ENCODE data around the gene BRSK2.

Gene BRSK2

GRCh38 chr11:1469911-1470680 lies 80.4 kb downstream of the BRSK2 start:
- no peak for DNase-seq

DNA sequence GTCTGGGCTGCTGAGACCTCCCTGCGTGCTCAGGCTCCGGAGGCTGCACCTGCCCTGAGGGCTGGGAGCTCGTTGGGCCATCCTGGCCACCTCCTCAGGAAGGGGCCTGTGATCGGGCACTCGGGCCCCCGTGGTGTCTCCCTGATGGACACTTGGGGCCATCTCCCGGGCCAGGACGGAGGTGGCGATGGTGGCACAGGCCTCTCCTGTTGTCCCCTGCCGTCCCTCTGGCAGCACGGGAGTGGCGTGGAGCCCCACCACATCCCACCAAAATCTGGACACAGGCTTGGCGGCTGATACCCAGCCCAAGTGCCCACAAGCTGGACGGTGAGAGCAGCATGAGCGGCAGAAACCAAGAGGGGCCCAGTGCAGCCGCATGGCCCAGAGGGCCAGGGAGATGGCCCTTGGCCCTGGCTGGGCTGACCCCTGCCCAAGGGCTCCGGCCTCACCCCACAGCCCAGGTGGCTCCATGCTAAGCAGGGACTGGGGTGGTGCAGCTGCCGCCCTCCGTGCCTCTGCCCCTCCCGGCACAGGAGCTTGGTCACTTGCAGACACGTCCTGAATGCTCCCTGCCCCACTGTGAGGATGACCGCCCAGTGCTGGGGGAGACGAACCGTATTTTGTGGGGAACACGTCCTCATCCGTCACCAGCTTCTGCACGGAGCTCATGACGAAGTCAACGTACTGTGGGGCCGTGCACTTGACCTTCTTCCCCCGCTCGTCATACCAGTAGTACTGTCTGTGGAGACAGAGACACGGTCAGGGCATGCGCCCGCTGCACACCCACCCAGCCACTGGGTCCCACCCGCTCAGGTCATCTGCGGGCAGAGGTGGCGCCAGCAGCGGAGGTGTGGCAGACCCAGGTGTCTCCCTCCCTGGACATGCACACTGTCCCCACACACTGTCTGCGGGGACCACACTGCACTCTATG lies 81.2 kb downstream of the BRSK2 start:
- no peak for DNase-seq

DNA sequence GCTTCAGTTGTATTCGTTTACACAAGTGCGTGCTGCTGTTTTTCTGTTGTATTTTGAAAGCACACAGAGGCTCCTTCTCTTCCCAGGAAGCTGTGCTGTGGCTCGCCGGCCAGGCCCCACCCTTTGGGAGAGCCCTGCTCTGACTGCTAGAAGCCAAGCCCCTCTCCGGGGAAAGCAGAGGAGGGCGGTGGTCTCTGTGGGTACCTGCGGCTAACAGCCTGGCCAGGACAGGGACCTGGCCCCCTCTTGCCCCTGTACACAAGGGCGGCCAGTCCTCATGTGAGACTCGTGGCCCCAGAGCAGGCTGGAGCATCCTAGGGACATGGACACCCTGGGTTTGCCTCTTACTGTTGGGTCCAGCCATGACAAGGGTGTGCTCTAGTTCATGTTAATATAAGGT lies 82.0 kb downstream of the BRSK2 start:
- DNase-seq = no peak

DNA sequence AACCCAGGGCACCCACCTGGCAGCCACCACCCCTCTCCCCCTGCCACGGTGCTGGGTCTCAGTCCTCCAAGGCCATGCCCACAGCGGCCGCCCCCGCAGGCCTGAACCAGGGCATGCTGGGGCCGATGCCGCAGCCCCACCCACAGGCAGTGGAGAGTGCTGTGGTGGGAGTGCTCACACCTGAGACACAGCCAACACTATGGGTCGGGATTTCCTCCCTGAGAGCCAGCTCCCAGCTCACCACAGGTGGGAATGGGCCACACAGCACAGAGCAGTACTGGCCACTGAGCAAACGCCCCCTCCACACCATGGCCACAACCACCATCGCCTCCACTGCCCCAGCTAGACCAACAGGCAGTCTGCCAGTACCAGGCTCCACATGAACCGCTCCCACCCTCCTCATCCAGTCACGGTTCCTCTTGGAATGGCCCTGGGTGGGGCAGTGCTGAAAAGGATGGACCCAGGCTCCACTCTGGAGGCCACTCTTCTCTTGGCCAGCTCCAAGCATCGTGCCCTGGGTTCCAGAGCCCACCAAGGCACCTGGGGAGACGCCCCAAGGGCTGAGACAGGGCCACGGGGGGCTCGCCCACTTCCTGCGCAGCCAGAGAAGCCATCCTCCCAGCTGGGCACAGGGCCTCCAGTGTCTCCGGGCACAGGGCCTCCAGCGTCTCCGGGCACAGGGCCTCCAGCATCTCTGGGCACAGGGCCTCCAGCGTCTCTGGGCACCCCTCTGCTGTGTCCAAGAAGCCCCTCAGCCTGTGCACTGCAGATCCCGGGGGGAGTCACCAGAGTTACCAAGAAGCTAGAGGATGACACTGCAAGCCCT lies 82.7 kb downstream of the BRSK2 start:
- DNase-seq = no peak

DNA sequence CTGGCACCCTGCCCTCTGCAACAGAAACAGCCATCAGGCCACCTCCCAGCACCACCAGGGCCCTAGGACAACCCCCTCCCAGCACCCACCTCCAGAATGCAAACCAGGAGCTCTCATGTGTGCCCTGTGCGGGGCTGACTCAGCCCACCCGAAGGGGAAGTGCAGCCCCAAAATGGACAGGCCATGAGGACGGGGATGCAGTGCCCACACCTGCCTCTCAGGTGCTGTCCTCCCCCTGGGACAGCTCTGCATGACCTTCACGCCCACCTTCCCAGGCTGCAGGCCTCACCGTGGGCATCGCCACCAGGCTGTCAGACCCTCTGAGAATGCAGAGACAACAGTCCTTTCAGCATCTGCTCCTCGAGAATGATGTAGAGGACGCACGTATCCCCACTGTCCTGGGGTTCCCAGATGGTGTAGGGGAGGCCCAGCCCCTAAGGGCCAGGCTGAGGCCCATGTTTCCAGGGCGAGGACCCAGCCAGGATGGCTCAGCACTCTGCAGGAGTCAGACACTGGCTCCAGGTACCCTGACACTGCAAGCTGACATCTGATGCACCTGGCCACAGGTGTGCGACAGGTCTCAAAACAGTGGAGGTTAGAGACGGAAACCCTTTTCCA lies 83.4 kb downstream of the BRSK2 start:
- DNase-seq = no peak

GRCh38 chr11:1473786-1474185 lies 84.1 kb downstream of the BRSK2 start:
- no peak for DNase-seq

DNA sequence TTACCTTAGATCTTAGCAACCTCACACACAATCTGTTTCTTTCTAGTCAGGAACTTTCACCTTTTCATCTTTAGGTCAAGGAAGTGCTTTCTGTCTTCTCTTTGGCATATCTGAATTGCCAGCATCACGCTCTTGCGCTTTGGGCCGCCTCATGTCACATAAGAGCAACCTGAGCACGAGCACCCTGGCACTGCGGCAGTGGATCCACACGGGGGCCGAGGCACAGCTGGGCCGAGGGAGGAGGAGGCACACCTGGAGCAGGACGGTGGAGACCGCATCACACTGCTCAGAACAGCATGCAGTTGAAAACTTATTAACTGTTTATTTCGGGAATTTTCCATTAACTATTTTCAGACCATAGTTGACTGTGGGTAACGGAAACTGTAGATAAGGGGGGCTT lies 86.1 kb downstream of the BRSK2 start:
- DNase-seq = no peak

DNA sequence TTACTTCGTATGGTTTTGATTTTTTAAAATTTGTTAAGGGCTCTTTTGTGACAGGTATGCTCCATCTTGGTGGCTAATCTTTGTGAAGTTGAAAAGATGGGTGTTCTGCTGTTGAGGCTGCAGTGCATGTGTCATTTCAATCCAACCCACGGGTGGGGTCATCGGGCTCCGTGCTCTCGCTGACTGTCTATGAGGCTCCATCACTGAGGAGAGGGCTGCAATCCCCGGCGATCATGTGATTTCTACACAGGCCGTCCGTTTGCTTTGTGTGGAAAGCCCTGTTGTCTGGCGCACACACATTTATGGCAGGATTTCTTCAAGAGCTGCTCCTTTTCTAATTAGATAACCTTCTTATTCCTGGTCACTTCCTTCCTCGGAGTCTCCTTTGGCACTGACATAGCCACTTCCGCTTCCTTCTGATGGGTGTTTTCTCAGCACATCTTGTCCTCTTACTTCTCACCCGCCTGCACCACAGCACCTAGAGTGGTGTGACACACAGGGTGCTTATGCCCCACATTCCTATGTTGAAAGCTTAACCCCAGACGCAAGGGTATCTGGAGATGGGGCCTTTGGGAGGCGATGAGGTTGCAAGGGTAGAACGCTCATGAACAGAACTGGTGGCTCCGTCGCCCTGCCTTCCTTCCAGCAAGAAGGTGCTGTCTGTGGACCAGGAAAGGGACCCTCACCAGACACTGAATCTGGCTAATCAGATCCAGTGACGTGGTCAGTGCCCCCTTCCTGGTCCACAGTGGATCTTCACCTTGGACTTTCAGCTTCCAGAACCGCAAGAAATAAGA lies 87.4 kb downstream of the BRSK2 start:
- DNase-seq = no peak

- DNase-seq = no peak
Observed at GRCh38 chr11:1478011-1478410, 88.3 kb downstream of the BRSK2 start.

GRCh38 chr11:1478544-1478943 lies 88.8 kb downstream of the BRSK2 start:
- no peak for DNase-seq

DNA sequence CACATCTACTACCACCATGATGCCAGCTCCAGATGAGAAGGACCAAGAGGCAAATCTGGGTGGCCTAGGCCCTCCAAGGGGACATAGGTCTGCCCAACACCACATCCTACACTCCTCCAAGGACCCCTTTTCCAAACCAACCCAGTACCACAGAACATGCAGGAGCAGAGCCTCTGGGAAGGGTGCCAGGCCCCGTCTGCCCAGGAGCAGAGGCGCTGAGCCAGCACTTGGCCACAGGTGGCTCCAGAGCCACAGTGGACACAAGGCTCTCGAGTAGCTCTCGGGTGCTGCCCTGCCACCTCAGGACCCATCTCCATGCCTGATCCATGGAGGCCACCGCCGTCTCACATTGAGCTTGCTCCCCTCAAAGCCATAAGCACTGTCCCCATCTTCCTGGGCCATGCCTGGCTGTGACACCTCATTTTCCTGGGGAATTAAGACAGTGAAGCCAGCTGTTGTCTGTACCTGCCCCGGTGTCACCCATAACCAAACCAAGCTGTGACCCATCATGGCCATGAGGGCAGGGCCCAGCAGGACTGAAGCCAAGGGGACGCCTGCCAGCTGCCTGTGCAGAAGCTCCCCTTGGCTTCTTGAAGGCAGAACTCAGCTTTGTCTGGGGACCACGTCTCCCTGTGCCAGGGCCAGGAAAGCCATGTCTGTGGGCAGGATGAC lies 89.4 kb downstream of the BRSK2 start:
- no peak for DNase-seq

GRCh38 chr11:1479678-1480118 lies 90.0 kb downstream of the BRSK2 start:
- DNase-seq = no peak

DNA sequence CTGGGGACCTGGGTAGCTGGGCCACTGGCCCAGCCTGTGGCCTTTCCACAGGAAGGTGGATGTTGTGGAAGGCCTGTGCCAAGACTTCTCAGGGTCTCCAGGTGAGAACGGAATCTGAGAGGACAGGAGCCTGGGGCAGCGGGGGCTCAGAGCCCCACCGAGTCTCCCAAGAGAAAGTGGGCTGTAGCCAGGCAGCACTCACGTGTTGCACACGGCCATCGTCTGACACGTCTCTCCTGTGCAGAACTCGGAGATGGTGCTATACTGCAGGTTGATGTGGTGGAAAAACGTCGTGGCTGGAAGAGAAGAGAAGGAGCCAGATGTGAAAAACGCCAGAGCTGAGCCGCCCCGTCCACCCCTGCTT lies 90.4 kb downstream of the BRSK2 start:
- DNase-seq = no peak

DNA sequence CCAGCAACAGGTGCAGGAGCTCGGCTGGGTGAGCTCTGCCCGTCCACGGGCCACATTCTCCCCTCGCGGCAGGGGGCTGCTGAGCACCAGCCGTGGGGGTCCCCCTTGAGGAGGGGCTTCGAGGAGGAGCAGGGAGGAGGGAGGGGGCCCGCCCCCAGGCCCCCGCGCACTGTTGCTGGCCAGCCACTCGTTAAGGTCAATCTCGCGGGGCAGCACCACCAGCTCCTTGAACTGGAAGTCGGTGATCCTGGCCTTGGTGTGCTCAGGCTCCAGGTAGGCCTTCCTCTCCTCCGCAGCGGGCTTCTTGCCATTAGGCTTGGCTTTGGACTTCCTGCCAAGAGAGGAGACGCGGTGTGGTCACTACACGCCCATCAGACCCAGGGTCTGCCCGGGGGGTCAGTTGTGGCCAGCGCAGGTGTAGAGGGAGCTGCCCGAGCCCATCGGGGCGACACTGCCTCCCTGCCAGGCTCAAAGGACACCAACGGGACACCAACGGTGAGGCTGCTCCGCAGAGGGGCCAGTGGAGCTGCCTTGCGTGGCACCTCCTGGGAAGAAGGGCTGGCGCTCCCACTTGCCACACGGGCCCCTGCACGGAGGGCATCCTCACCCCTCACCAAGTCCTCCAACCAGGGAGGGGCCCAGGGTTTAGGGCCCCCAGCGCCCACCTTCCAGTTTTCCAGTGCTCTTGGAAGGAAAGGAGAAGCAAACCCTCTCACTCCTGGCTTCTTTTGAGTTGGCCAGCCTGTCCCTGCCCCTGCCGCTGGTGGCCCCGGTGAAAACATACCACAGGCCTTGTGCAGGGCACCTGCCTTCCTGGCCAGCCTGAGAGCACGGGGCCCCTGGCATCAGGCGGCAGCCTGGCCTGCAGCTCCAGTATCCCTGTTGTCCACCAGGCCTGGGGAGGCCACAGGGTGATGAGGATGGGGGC lies 91.1 kb downstream of the BRSK2 start:
- DNase-seq = no peak

GRCh38 chr11:1481483-1481825 lies 91.7 kb downstream of the BRSK2 start:
- no peak for DNase-seq

GRCh38 chr11:1481861-1482441 lies 92.2 kb downstream of the BRSK2 start:
- DNase-seq = no peak

GRCh38 chr11:1482581-1483444 lies 93.1 kb downstream of the BRSK2 start:
- DNase-seq = no peak

GRCh38 chr11:1483445-1483961 lies 93.8 kb downstream of the BRSK2 start:
- DNase-seq = no peak

Data from NCI-H187 (cell line).